HuH-7 (cell line): ENCODE measurements around the gene IQCB1.
A peak's percentile ranks its signal among the peaks of the same experiment; 100 is the strongest.
"Not testable (repeated sequence)": the region's sequence is repeated elsewhere in the genome, so short reads cannot be mapped to it uniquely, and the experiment has no call there.

Experiments
- DNase-seq: peaks from one replicate; pipeline ENCODE4 v3.0.0; 2011; ENCODE audit warnings: low spot score

Gene IQCB1, protein sequence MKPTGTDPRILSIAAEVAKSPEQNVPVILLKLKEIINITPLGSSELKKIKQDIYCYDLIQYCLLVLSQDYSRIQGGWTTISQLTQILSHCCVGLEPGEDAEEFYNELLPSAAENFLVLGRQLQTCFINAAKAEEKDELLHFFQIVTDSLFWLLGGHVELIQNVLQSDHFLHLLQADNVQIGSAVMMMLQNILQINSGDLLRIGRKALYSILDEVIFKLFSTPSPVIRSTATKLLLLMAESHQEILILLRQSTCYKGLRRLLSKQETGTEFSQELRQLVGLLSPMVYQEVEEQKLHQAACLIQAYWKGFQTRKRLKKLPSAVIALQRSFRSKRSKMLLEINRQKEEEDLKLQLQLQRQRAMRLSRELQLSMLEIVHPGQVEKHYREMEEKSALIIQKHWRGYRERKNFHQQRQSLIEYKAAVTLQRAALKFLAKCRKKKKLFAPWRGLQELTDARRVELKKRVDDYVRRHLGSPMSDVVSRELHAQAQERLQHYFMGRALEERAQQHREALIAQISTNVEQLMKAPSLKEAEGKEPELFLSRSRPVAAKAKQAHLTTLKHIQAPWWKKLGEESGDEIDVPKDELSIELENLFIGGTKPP

GRCh38 chr3:121834671-121835464, at the start of gene IQCB1, which contains the start of gene EAF2:
Gene IQCB1, minus strand, starts transcription at chr3:121835060. Its CDS starts 6,100 bp downstream, at chr3:121828960.
Gene EAF2, plus strand, starts transcription at chr3:121835209. Its CDS starts 77 bp downstream, at chr3:121835286.
- DNase-seq: peak; percentile 96

- peak; percentile 37 for DNase-seq
Observed at GRCh38 chr3:121883507-121883906, 48.6 kb upstream of the IQCB1 start.

DNA sequence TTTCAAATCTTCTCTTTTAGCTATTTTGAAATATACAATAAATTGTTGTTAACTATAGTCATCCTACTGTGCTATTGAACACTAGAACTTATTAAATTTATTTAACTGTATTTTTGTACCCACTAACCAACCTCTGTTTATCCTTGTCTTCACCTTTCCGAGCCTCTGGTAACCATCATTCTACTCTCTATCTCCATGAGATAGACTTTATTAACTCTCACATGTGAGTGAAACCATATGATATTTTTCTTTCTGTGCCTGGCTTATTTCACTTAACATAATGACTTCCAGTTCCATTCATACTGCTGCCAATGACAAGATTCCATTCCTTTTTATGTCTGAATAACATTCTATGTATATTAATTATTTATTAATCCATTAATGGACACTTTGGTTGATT, 43.6 kb upstream of the IQCB1 start:
- no peak for DNase-seq

DNA sequence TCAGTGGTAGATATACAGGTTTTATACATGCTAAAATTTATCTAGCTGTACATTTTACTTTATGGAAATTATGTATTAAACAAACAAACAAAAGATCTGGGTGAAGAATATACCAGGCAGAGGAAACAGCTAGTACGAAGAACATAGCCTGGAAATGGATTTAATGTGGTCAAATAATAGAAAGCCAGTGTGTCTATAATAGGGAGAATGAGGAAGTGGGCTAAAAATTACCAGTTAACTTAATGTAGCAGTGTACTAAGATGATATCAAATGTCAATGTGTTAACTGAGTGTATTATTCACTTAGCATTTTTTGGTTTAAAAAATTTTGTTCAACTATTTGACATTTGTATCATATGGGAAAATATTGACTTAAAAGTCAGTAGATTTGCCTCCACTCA, 36.6 kb upstream of the IQCB1 start:
- no peak for DNase-seq

GRCh38 chr3:121870717-121871116, 35.9 kb upstream of the IQCB1 start:
- no peak for DNase-seq

DNA sequence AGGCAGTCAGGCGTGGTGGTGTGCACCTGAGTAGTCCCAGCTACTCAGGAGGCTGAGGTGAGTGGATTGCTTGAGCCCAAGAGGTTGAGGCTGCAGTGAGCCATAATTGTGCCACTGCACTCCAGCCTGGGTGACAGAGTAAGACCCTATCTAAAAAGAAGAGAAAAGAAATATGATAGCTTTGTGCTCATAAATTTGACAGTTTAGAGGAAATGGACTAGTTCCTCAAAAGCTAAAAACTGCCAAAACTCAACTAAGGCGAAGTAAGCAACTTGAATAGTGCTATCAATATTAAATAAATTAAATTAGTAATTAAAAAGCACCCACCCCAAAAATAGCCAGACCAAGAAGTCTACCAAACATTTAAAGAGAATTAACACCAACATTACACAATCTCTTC, 34.9 kb upstream of the IQCB1 start:
- no peak for DNase-seq

DNA sequence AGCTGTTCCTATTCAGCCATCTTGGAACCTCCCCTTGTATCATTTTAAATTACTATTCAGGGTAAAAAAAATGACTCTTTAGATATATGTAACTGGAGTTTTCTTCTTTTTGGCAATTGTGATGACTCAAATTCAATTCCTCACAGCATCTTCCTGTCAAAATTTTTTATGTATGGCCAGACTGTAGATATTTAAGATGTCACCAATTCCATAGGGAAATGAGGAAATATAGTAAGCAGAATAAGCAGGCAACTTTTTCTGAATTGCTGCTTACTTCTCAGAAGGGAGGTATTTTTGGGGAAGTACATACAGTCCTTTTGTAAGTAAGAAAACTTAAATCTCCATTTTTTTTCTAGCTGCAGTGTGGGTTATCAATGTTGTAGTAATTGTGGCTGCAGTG, 28.9 kb upstream of the IQCB1 start:
- DNase-seq: no peak

DNA sequence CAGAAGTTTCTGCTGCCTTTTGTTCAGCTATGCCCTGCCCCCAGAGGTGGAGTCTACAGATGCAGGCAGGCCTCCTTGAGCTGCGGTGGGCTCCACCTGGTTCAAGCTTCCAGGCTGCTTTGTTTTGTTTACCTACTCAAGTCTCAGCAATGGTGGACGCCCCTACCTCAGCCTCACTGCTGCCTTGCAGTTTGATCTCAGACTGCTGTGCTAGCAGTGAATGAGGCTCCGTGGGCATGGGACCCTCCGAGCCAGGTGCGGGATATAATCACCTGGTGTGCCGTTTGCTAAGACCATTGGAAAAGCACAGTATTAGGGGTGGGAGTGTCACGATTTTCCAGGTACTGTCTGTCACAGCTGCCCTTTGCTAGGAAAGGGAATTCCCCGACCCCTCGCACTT, 28.4 kb upstream of the IQCB1 start:
- not testable (repeated sequence) for DNase-seq

DNA sequence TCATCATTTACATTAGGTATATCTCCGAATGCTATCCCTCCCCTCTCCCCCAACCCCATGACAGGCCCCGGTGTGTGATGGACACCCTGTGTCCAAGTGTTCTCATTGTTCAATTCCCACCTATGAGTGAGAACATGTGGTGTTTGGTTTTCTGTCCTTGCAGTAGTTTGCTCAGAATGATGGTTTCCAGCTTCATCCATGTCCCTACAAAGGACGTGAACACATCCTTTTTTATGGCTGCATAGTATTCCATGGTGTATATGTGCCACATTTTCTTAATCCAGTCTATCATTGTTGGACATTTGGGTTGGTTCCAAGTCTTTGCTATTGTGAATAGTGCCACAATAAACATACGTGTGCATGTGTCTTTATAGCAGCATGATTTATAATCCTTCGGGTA, 22.9 kb upstream of the IQCB1 start:
- not testable (repeated sequence) for DNase-seq

GRCh38 chr3:121855555-121855954, 20.7 kb upstream of the IQCB1 start:
- peak; percentile 15 for DNase-seq

- no peak for DNase-seq
Observed at GRCh38 chr3:121852256-121852655, 17.4 kb upstream of the IQCB1 start.

GRCh38 chr3:121844892-121845291, 10.0 kb upstream of the IQCB1 start:
- DNase-seq: no peak

DNA sequence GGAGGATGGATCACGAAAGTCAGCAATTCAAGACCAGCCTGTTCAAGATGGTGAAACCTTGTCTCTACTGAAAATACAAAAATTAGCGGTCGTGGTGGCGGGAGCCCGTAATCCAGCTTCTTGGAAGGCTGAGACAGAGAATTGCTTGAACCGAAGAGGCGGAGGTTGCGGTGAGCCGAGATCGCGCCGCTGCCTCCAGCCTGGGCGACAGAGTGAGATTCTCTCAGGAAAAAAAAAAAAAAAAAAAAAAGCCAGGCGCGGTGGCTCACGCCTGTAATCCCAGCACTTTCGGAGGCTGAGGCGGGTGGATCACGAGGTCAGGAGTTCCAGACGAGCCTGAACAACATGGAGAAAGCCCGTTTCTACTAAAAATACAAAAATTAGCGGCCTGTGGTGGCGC, 5.1 kb upstream of the IQCB1 start:
- DNase-seq: no peak

GRCh38 chr3:121836481-121836880, 1.6 kb upstream of the IQCB1 start:
- DNase-seq: no peak

GRCh38 chr3:121836064-121836463, 1.2 kb upstream of the IQCB1 start:
- DNase-seq: no peak

- no peak for DNase-seq
Observed at GRCh38 chr3:121835465-121835801, 573 bp upstream of the IQCB1 start.

DNA sequence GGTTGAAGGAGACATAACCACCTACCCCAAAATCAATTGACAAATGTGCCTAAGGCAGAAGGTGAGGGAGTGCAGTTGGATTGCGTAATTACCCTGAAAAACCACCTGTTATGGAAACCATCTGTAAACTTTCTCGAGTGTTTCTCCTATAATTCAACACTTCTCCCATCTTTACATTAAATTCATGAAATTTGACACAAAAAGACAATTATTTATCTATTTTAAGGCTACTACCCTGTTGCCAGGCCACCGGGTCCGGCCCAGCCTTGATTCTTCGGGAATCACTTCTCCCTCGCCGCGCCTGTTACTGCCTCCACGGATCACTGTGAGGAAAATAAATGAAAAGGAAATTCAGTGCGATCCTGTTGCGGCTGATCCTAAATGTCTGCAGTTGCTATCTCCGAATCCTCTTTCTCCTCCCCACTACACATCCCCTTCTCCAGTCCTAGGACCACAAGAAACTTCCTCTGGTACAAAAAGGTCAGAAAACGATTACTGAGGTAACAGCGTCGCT, 646 bp downstream of the IQCB1 start:
- DNase-seq: peak; percentile 18

- no peak for DNase-seq
Observed at GRCh38 chr3:121822973-121823372, 11.9 kb downstream of the IQCB1 start.

GRCh38 chr3:121821421-121822199, 13.2 kb downstream of the IQCB1 start:
- no peak for DNase-seq

DNA sequence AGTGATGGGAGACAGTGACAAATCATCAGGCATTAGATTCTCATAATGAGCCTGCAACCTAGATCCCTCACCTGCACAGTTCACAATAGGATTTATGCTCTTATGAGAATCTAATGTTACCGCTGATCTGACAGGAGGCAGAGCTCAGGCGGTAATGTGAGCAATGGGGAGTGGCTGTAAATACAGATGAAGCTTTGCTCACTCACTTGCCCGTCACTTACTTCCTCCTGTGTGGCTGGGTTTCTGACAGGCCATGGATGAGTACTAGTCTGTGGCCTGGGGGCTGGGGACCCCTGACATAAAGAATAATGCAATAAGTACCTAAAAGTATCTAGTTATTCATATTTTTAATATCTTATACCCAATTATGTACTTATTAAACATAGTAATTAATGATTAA, 15.6 kb downstream of the IQCB1 start:
- DNase-seq: no peak

DNA sequence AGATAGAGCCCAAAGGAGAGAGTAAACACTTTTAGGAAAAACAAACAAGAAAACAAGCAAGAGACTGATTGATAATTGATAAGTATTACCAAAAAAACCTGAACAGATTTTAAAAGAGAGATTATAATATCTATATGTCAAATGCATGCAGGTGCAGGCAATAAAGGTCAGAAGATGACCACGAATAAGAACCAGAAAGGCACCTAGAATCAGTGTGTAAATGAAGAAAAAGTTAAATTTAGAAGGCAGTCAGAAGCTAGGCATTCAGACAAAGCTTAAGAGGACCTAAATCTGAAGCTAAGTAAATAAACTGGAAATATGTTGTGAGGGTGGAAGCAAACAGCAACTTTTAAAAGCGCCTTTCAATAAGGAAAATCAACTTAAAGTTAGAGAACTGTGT, 16.3 kb downstream of the IQCB1 start:
- no peak for DNase-seq

DNA sequence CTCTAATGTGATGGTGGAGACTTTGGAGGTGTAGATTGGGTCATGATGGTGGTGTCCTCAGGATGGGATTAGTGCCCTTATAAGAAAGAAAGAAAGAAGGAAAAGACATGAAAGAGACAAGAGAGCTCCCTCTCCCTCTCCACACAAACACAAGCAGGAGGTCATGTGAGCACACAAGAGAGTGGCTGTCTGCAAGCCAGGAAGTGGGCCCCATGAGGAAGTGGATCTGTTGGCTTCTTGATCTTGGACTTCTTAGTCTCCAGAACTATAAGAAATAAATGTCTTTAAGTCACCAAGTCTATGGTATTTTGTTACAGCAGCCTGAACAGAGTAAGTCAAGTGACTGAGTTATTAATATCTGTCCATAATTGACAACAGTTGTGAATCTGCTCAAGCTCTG, 17.1 kb downstream of the IQCB1 start:
- DNase-seq: no peak
